HFFc6 (cell line): ENCODE results near the gene HKDC1. TPM values are rescaled to one million over a fixed set of nuclear protein-coding genes. Genes with fewer than 3 reads are reported as not detected.

Experiments
- DNase-seq: peaks from one replicate; pipeline ENCODE4 v3.0.0-alpha.2; 2018
- H3K27ac Mint-ChIP-seq: 2 replicates; pipeline ENCODE4 v1.8.0; 2020; ENCODE audit warnings: mild to moderate bottlenecking, mixed read lengths
- H3K27me3 Mint-ChIP-seq: 2 replicates; pipeline ENCODE4 v1.8.0; 2021; ENCODE audit warnings: mild to moderate bottlenecking, moderate library complexity, mixed read lengths; ENCODE audit not compliant: insufficient read depth
- H3K36me3 Mint-ChIP-seq: 2 replicates; pipeline ENCODE4 v1.8.0; 2021; ENCODE audit warnings: low read depth, mixed read lengths
- H3K4me1 Mint-ChIP-seq: 2 replicates; pipeline ENCODE4 v1.8.0; 2020; ENCODE audit warnings: low read depth, mixed read lengths
- H3K4me3 Mint-ChIP-seq: 2 replicates; pipeline ENCODE4 v1.8.0; 2020; ENCODE audit warnings: mild to moderate bottlenecking, moderate library complexity, mixed read lengths
- H3K9me3 Mint-ChIP-seq: 2 replicates; pipeline ENCODE4 v1.8.0; 2020; ENCODE audit warnings: mild to moderate bottlenecking, mixed read lengths
- total RNA-seq, 6 experiments: library from RNA; stranded (reverse); fragmentation: NEBNext Ultra II Directional; extraction: Animal tissue kit (Norgen Biotek cat#: 25700); gene quantifications; 2 replicates in 1 of 6; 3 replicates in 5 of 6; pipeline ENCODE4 v1.2.3, GENCODE V29; 2021
- TF ChIP-seq, protein P1 (sequence below): fragments of 200-600 bp; sonication (generic); IDR thresholded peaks from 2 replicates; pipeline ENCODE4 v1.5.0; 2021; ENCODE audit warnings: antibody characterized with exemption, mild to moderate bottlenecking

Gene HKDC1
- total RNA-seq, 6 experiments from 2014 or later = 0.09 to 0.54 (median 0.42) TPM

DNA sequence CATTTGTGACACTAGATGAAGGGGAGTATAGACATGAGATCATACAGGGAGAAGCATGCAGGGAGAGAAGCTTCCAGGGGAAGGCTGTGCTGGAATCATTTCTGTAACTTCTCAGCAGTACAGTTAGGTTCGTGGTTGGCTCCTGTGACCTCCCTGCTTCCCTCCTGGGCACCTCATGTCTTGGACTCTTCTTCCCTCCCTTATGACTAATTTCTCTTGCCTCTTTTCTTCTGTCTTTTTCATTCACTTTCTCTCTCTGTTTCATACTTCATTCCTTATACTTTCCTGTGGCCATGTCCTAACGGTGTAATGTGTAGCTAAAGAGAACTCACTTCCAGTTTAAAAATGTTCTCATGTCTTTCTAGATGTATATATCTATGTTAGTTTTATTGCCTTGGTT is 19.1 kb upstream of the HKDC1 start:
- no peak overlapping the region for H3K4me3 Mint-ChIP-seq
- H3K36me3 Mint-ChIP-seq = no peaks in the 10 kb centered on the region; the same call in 1 of the 2 replicates
- no peak overlapping the region; the same call in 1 of the 2 replicates for H3K27ac Mint-ChIP-seq
- H3K4me1 Mint-ChIP-seq = peaks cover 6% of the 10 kb centered on the region; the same call in 1 of the 2 replicates
- TF ChIP-seq, protein P1, sequence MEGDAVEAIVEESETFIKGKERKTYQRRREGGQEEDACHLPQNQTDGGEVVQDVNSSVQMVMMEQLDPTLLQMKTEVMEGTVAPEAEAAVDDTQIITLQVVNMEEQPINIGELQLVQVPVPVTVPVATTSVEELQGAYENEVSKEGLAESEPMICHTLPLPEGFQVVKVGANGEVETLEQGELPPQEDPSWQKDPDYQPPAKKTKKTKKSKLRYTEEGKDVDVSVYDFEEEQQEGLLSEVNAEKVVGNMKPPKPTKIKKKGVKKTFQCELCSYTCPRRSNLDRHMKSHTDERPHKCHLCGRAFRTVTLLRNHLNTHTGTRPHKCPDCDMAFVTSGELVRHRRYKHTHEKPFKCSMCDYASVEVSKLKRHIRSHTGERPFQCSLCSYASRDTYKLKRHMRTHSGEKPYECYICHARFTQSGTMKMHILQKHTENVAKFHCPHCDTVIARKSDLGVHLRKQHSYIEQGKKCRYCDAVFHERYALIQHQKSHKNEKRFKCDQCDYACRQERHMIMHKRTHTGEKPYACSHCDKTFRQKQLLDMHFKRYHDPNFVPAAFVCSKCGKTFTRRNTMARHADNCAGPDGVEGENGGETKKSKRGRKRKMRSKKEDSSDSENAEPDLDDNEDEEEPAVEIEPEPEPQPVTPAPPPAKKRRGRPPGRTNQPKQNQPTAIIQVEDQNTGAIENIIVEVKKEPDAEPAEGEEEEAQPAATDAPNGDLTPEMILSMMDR = no peak
- H3K9me3 Mint-ChIP-seq = no peaks in the 10 kb centered on the region
- H3K27me3 Mint-ChIP-seq = no peaks in the 10 kb centered on the region
- DNase-seq = no peak

DNA sequence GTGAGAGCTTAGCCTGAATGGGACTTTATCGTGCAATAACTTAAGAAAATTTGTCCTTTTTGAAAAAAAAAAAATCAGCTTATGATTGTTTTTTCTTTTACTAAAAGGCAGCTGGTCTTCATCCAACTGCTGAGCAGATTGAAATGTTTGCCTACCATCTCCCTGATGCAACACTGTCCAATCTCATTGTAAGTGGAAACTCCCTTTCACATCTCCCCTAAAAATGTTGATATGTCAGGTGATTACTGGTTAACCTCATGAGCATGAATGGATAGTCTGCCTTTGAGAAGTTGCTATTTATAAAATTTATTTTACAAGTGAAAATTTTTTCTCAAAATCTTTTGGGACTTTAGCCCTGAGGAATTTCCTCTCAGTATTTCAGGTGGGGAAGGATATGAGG is 17.8 kb upstream of the HKDC1 start:
- DNase-seq = no peak

DNA sequence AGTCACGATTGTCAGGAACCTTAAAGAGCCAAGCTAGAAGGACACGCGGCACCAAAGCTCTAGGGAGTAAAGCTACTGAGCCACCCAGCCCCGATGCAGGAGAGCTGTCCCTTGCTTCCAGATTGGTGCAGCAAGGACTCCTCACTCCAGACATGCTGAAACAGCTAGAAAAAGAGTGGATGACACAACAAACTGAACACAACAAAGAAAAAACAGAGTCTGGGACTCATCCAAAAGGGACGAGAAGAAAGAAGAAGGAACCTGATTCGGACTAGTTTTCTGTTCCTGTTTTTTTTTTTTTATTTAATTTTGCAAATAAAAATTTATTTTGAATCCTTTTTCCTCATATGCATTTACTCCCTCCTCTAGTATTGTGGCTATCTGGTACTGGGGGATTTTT is 11.4 kb upstream of the HKDC1 start:
- no peaks in the 10 kb centered on the region for H3K9me3 Mint-ChIP-seq
- H3K36me3 Mint-ChIP-seq = peaks cover 23% of the 10 kb centered on the region
- no peak for DNase-seq
- no peak overlapping the region for H3K4me3 Mint-ChIP-seq
- no peaks in the 10 kb centered on the region for H3K27me3 Mint-ChIP-seq
- H3K27ac Mint-ChIP-seq = no peak overlapping the region
- no peaks in the 10 kb centered on the region for H3K4me1 Mint-ChIP-seq
- TF ChIP-seq, protein P1 = no peak

More for the DNA sequence above, 17.8 kb upstream of the HKDC1 start:
- H3K4me3 Mint-ChIP-seq = no peak overlapping the region
- no peak overlapping the region for H3K27ac Mint-ChIP-seq
- TF ChIP-seq, protein P1 = no peak
- H3K4me1 Mint-ChIP-seq = peaks cover 6% of the 10 kb centered on the region; the same call in 1 of the 2 replicates
- H3K36me3 Mint-ChIP-seq = peaks cover 4% of the 10 kb centered on the region; the same call in 1 of the 2 replicates
- no peaks in the 10 kb centered on the region for H3K27me3 Mint-ChIP-seq
- no peaks in the 10 kb centered on the region for H3K9me3 Mint-ChIP-seq

DNA sequence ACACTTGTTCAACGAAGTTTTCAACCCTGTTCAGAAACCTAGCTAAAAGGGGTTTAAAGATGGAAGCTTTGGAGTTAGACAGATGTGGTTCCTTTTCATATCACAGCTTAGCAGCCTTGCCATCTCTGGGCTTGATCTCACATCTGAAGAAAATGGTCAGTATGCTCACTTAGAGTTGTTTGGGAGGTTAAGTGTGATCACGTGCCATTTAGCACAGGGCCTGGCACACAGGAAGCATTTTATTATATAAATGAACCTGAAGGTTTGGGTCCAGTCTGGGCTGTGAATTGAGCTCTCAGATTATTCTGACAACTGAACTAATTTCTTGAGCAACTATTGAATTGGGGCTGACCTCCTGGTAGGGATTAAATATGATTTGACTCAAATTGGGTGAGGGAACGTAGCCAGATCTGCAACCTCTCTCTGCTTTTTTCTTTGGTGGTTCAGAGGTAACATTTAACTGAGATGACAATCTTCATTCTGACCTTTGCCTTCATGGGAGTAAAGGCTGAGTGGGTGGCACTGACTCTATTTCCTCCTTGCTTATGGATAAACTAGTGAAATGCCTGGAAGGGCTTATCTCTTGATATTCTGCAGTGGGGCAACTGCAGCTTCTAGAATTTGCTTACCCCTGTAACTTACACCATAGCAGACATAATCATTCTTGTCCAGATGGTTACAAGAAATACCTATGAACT is 10.2 kb upstream of the HKDC1 start:
- Mint-ChIP-seq H3K27ac (no peak overlapping the region), H3K9me3 (no peaks in the 10 kb centered on the region), H3K36me3 (peaks cover 23% of the 10 kb centered on the region), H3K4me1 (no peaks in the 10 kb centered on the region), H3K27me3 (no peaks in the 10 kb centered on the region), H3K4me3 (no peak overlapping the region)
- no peak for DNase-seq
- TF ChIP-seq, protein P1 = no peak

DNA sequence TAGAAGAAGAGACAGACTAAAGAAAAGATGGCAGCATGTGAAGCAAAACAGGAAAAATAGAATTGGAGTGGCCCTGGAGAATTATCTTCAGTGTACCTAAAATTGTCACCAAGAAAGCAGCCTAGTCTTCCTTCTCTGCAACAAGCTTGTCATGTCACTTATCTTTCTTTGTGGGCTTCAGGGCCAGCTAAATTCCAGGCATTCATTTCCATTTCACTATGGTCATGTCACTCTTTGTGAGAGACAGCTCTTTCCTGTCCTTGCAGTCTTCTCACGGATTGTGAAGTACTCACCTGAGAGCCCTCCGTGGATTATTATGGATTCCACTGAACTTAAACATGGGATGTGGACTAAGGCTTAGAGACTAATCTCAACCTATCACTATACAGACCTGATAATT is 9.0 kb upstream of the HKDC1 start:
- Mint-ChIP-seq H3K27ac (no peak overlapping the region), H3K9me3 (no peaks in the 10 kb centered on the region), H3K36me3 (peaks cover 23% of the 10 kb centered on the region), H3K4me1 (peaks cover 11% of the 10 kb centered on the region), H3K4me3 (no peak overlapping the region), H3K27me3 (no peaks in the 10 kb centered on the region)
- TF ChIP-seq, protein P1 = no peak
- no peak for DNase-seq
